Measurements from ENCODE around the gene APOA4. TPM values are rescaled to one million over a fixed set of nuclear protein-coding genes. Genes with fewer than 3 reads are reported as not detected.

The APOA4 gene
- total and polyA plus RNA-seq, 2 experiments from 2014 or later: not detected

DNA sequence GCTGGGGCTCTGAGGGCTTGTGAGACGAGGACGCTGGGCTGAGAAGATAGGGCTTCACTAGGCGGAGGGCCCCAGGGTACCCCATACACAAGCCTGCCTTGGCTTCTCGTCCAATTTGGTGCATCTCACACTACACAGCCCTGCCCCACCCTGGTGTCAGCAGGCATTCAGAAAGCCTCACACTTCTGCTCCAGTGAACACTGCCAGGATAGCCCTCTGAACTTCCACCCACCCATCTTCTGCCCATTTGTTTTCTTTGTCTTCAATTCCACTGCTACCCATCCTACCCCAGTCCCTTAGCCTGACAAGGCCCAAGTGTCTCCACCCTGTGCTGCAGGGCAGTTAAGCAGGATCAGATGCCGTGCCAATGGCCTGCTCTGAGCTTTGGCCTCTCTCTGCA lies 48.4 kb downstream of the APOA4 start (continued):
- TF ChIP-seq, protein P1, sequence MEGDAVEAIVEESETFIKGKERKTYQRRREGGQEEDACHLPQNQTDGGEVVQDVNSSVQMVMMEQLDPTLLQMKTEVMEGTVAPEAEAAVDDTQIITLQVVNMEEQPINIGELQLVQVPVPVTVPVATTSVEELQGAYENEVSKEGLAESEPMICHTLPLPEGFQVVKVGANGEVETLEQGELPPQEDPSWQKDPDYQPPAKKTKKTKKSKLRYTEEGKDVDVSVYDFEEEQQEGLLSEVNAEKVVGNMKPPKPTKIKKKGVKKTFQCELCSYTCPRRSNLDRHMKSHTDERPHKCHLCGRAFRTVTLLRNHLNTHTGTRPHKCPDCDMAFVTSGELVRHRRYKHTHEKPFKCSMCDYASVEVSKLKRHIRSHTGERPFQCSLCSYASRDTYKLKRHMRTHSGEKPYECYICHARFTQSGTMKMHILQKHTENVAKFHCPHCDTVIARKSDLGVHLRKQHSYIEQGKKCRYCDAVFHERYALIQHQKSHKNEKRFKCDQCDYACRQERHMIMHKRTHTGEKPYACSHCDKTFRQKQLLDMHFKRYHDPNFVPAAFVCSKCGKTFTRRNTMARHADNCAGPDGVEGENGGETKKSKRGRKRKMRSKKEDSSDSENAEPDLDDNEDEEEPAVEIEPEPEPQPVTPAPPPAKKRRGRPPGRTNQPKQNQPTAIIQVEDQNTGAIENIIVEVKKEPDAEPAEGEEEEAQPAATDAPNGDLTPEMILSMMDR (conservative IDR thresholded peaks at IDR 0.05; ENCODE audit: low read depth in 2 of 2): no peak
- no peak for TF ChIP-seq JUNB (IDR thresholded peaks at IDR 0.05; ENCODE audit: unreplicated experiment)

DNA sequence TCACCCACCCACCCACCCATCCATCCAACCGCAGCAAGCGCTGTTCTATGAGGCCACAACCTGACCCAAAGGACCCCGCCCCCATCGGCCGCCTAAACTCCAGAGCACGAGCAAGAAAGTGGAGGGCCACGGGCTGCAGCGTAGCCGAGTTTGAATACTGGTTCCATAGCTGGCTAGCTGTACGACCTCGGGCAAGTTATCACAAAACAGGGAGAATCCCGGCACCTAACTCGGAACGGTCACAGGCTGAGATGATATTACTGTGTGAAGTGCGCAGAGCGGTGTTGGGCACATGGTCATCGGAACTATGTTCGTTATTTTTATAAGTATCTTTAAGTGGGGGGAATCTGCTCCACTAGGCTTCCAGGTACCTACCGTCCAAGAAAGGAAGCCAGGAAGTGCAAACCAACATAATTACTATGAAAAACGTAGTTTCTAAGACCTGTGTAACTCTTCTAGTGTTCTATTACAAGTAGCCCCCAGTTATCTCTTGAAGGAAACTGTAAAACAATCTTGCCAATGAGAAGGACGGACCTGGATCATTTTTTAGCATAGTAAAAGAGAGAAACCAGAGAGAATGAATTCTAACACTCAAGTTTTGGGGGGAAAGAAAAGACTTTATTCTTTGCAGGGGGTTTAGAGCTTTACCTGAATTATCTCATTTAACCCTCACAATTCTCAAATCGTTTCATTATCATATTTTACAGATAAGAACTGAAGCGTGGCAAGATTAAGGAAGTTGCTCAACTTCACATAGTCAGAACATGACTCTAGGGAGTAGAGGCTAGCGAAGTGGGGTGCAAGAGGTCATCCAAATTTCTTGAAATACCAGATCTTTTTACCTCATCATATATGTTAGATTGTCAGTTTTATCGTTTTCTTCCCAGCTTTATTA lies 49.7 kb downstream of the APOA4 start:
- Mint-ChIP-seq H3K4me3 (peak overlapping the region; percentile 94), H3K27ac (peak overlapping the region; percentile 92), H3K4me1 (peaks cover 20% of the 10 kb centered on the region), H3K27me3 (ENCODE audit: insufficient read depth, low read depth, poor library complexity) (peaks cover 4% of the 10 kb centered on the region), H3K9me3 (no peaks in the 10 kb centered on the region), H3K36me3 (ENCODE audit: low read depth) (peaks cover 45% of the 10 kb centered on the region)
- Histone ChIP-seq H3K79me2 (replicated peaks; ENCODE audit: insufficient read depth) (peaks cover 33% of the 10 kb centered on the region), H3K27ac (ENCODE audit: low read depth) (peak overlapping the region; percentile 91), H3K4me3 (peak overlapping the region; percentile 76), H4K20me1 (replicated peaks; ENCODE audit: insufficient read depth) (peaks cover 6% of the 10 kb centered on the region; the same call in 1 of the 2 replicates), H3K36me3 (ENCODE audit: insufficient read depth) (peaks cover 8% of the 10 kb centered on the region), H3F3A (replicated peaks; ENCODE audit: low read depth) (0 out of 2 replicates have a peak, but pooled peaks cover 5% of the 10 kb centered on the region), H3K4me1 (ENCODE audit: insufficient read depth) (peaks cover 20% of the 10 kb centered on the region), H3K9me2 (ENCODE audit: insufficient read depth) (no peaks in the 10 kb centered on the region), H3K4me2 (peak overlapping the region; percentile 87), H3K27me3 (ENCODE audit: insufficient read depth) (no peaks in the 10 kb centered on the region), H2AFZ (peak overlapping the region; percentile 67)
- DNase-seq (ENCODE audit: low spot score): no peak
- TF ChIP-seq, protein P2, sequence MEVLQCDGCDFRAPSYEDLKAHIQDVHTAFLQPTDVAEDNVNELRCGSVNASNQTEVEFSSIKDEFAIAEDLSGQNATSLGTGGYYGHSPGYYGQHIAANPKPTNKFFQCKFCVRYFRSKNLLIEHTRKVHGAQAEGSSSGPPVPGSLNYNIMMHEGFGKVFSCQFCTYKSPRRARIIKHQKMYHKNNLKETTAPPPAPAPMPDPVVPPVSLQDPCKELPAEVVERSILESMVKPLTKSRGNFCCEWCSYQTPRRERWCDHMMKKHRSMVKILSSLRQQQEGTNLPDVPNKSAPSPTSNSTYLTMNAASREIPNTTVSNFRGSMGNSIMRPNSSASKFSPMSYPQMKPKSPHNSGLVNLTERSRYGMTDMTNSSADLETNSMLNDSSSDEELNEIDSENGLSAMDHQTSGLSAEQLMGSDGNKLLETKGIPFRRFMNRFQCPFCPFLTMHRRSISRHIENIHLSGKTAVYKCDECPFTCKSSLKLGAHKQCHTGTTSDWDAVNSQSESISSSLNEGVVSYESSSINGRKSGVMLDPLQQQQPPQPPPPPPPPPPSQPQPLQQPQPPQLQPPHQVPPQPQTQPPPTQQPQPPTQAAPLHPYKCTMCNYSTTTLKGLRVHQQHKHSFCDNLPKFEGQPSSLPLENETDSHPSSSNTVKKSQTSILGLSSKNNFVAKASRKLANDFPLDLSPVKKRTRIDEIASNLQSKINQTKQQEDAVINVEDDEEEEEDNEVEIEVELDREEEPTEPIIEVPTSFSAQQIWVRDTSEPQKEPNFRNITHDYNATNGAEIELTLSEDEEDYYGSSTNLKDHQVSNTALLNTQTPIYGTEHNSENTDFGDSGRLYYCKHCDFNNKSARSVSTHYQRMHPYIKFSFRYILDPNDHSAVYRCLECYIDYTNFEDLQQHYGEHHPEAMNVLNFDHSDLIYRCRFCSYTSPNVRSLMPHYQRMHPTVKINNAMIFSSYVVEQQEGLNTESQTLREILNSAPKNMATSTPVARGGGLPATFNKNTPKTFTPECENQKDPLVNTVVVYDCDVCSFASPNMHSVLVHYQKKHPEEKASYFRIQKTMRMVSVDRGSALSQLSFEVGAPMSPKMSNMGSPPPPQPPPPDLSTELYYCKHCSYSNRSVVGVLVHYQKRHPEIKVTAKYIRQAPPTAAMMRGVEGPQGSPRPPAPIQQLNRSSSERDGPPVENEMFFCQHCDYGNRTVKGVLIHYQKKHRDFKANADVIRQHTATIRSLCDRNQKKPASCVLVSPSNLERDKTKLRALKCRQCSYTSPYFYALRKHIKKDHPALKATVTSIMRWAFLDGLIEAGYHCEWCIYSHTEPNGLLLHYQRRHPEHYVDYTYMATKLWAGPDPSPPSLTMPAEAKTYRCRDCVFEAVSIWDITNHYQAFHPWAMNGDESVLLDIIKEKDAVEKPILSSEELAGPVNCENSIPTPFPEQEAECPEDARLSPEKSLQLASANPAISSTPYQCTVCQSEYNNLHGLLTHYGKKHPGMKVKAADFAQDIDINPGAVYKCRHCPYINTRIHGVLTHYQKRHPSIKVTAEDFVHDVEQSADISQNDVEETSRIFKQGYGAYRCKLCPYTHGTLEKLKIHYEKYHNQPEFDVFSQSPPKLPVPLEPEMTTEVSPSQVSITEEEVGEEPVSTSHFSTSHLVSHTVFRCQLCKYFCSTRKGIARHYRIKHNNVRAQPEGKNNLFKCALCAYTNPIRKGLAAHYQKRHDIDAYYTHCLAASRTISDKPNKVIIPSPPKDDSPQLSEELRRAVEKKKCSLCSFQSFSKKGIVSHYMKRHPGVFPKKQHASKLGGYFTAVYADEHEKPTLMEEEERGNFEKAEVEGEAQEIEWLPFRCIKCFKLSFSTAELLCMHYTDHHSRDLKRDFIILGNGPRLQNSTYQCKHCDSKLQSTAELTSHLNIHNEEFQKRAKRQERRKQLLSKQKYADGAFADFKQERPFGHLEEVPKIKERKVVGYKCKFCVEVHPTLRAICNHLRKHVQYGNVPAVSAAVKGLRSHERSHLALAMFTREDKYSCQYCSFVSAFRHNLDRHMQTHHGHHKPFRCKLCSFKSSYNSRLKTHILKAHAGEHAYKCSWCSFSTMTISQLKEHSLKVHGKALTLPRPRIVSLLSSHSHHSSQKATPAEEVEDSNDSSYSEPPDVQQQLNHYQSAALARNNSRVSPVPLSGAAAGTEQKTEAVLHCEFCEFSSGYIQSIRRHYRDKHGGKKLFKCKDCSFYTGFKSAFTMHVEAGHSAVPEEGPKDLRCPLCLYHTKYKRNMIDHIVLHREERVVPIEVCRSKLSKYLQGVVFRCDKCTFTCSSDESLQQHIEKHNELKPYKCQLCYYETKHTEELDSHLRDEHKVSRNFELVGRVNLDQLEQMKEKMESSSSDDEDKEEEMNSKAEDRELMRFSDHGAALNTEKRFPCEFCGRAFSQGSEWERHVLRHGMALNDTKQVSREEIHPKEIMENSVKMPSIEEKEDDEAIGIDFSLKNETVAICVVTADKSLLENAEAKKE (CRISPR knock-in tag; IDR thresholded peaks at IDR 0.05): no peak
- TF ChIP-seq ZNF331 (CRISPR knock-in tag; IDR thresholded peaks at IDR 0.05; ENCODE audit: low read depth): no peak
- no peak for TF ChIP-seq STAT1 (IDR thresholded peaks at IDR 0.05; ENCODE audit: unreplicated experiment)
- no peak for TF ChIP-seq EZH2 (IDR thresholded peaks at IDR 0.05; ENCODE audit: low read depth, unreplicated experiment)
- no peak for TF ChIP-seq JUNB (IDR thresholded peaks at IDR 0.05; ENCODE audit: unreplicated experiment)
- TF ChIP-seq, protein P3, sequence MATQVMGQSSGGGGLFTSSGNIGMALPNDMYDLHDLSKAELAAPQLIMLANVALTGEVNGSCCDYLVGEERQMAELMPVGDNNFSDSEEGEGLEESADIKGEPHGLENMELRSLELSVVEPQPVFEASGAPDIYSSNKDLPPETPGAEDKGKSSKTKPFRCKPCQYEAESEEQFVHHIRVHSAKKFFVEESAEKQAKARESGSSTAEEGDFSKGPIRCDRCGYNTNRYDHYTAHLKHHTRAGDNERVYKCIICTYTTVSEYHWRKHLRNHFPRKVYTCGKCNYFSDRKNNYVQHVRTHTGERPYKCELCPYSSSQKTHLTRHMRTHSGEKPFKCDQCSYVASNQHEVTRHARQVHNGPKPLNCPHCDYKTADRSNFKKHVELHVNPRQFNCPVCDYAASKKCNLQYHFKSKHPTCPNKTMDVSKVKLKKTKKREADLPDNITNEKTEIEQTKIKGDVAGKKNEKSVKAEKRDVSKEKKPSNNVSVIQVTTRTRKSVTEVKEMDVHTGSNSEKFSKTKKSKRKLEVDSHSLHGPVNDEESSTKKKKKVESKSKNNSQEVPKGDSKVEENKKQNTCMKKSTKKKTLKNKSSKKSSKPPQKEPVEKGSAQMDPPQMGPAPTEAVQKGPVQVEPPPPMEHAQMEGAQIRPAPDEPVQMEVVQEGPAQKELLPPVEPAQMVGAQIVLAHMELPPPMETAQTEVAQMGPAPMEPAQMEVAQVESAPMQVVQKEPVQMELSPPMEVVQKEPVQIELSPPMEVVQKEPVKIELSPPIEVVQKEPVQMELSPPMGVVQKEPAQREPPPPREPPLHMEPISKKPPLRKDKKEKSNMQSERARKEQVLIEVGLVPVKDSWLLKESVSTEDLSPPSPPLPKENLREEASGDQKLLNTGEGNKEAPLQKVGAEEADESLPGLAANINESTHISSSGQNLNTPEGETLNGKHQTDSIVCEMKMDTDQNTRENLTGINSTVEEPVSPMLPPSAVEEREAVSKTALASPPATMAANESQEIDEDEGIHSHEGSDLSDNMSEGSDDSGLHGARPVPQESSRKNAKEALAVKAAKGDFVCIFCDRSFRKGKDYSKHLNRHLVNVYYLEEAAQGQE (IDR thresholded peaks at IDR 0.05; ENCODE audit: unreplicated experiment): no peak
- no peak for TF ChIP-seq EZH2phosphoT487 (IDR thresholded peaks at IDR 0.05; ENCODE audit: unreplicated experiment)
- no peak; the same call in 2 of the 3 replicates for ATAC-seq
